BJ (cell line): ENCODE results near the gene OPCML. TPM values are rescaled to one million over a fixed set of nuclear protein-coding genes. Genes with fewer than 3 reads are reported as not detected.

ENCODE experiments used
- CTCF ChIA-PET: fragments of 350-600 bp; formaldehyde crosslinking; extraction: SDS; loops from one replicate; lab custom pipeline; 2021; ENCODE audit warnings: antibody characterized with exemption, inconsistent platforms; lab: Yijun Ruan, JAX
- POLR2A ChIA-PET: fragments of 300-600 bp; sonication (Branson Sonifier 250); formaldehyde crosslinking; extraction: SDS; loops from one replicate; lab custom pipeline; 2021; ENCODE audit warnings: antibody characterized with exemption; lab: Charles Lee
- DNase-seq: peaks from one replicate; pipeline ENCODE4 v3.0.0-alpha.2; 2011; ENCODE audit warnings: low read depth
- H3K27me3 ChIP-seq: 2 replicates; pipeline ENCODE4 v1.6.0; 2011; ENCODE audit warnings: low read length; ENCODE audit not compliant: control insufficient read depth, insufficient read depth
- H3K36me3 ChIP-seq: 2 replicates; pipeline ENCODE4 v1.5.1; 2011; ENCODE audit warnings: low read length; ENCODE audit not compliant: control insufficient read depth, insufficient read depth
- H3K4me3 ChIP-seq: 2 replicates; pipeline ENCODE4 v1.5.1; 2011; ENCODE audit warnings: low read depth, mild to moderate bottlenecking, control low read depth, low read length
- CTCF ChIP-seq: IDR thresholded peaks from 2 replicates; pipeline ENCODE4 v1.5.1; 2011; ENCODE audit warnings: low read depth, mild to moderate bottlenecking, control low read depth, inconsistent platforms, low read length, moderate library complexity; ENCODE audit not compliant: insufficient read depth
- polyA plus RNA-seq: library from polyadenylated mRNA; depleted of rRNA; stranded (reverse); fragments of >200 nt; gene quantifications from 2 replicates; pipeline ENCODE4 v1.2.3, GENCODE V29; 2011

OPCML gene
- polyA plus RNA-seq, 1 experiment = 2.0 TPM

GRCh38 chr11:133515107-133515506, 17.2 kb downstream of the OPCML start:
- CTCF ChIA-PET = no interaction called here

GRCh38 chr11:133509924-133510697, 22.2 kb downstream of the OPCML start:
- no peak overlapping the region for H3K4me3 ChIP-seq
- ChIA-PET POLR2A (no interaction called here), CTCF (no interaction called here)

More at GRCh38 chr11:133515107-133515506, 17.2 kb downstream of the OPCML start:
- no peak for TF ChIP-seq CTCF
- POLR2A ChIA-PET = no interaction called here
- no peak for DNase-seq
- Histone ChIP-seq H3K4me3 (no peak overlapping the region), H3K27me3 (no peaks in the 10 kb centered on the region), H3K36me3 (no peaks in the 10 kb centered on the region)

GRCh38 chr11:133508468-133508867, 23.8 kb downstream of the OPCML start:
- TF ChIP-seq CTCF = no peak
- ChIA-PET POLR2A (no interaction called here), CTCF (no interaction called here)
- no peak for DNase-seq
- Histone ChIP-seq H3K36me3 (no peaks in the 10 kb centered on the region), H3K27me3 (no peaks in the 10 kb centered on the region), H3K4me3 (no peak overlapping the region)

More at GRCh38 chr11:133509924-133510697, 22.2 kb downstream of the OPCML start:
- no peak for DNase-seq
- Histone ChIP-seq H3K36me3 (no peaks in the 10 kb centered on the region), H3K27me3 (no peaks in the 10 kb centered on the region)
- TF ChIP-seq CTCF = no peak

- TF ChIP-seq CTCF = no peak
- Histone ChIP-seq H3K4me3 (no peak overlapping the region), H3K27me3 (no peaks in the 10 kb centered on the region), H3K36me3 (no peaks in the 10 kb centered on the region)
- CTCF ChIA-PET = no interaction called here
- POLR2A ChIA-PET = no interaction called here
- no peak for DNase-seq
Measured at GRCh38 chr11:133507185-133507584, 25.1 kb downstream of the OPCML start.

GRCh38 chr11:133506551-133507094, 25.7 kb downstream of the OPCML start:
- no peak for TF ChIP-seq CTCF
- ChIA-PET CTCF (no interaction called here), POLR2A (no interaction called here)
- Histone ChIP-seq H3K4me3 (no peak overlapping the region), H3K27me3 (no peaks in the 10 kb centered on the region), H3K36me3 (no peaks in the 10 kb centered on the region)
- no peak for DNase-seq
